ENCODE data around the gene RAF1. TPM values are rescaled to one million over a fixed set of nuclear protein-coding genes. Genes with fewer than 3 reads are reported as not detected.
"Not testable (repeated sequence)": the region's sequence is repeated elsewhere in the genome, so short reads cannot be mapped to it uniquely, and the experiment has no call there.

The RAF1 gene
- total RNA-seq, 1 donor from 2014 or later: 103 TPM

DNA sequence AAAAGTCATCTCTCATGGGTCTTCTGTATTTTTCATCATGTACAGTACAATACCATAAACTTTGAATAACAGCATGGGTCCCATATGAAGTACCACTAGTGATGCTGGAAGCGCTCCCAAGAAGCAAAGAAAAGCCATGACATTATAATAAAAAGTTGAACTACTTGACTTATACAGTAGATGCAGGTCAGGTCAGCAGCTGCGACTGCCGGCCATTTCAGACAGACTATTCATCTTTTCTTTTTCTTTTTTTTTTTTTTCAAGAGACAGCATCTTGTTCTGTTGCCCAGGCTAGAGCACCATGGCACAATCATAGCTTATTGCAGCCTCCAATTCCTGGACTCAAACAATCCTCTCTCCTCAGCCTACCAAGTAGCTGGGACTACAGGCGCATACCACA lies 10.2 kb downstream of the RAF1 start:
- intact Hi-C loops (cut with micrococcal nuclease): no loop called here
- Mint-ChIP-seq H3K4me3 (no peak overlapping the region), H3K27me3 (no peaks in the 10 kb centered on the region), H3K36me3 (ENCODE audit: low read depth) (peaks cover 16% of the 10 kb centered on the region), H3K27ac (no peak overlapping the region), H3K9me3 (no peaks in the 10 kb centered on the region), H3K4me1 (peaks cover 54% of the 10 kb centered on the region)
- DNase-seq (no peak), ATAC-seq (ENCODE audit: low read depth) (no peak)
- ChIA-PET POLR2A (interaction anchor here (1.9 kb wide), 1 partner anchor 10 kb away, joined by 5 read pairs; the partner anchor contains the start of gene RAF1), CTCF (no interaction called here)
- no peak for TF ChIP-seq CTCF (IDR thresholded peaks at IDR 0.05)

- no peaks in the 10 kb centered on the region for H3K9me3 Mint-ChIP-seq
- H3K4me1 Mint-ChIP-seq: peaks cover 62% of the 10 kb centered on the region
- intact Hi-C loops (cut with micrococcal nuclease): no loop called here
- ChIA-PET CTCF (no interaction called here), POLR2A (interaction anchor here (0.6 kb wide), 1 partner anchor 192 kb away, joined by 4 read pairs; no protein-coding TSS in a partner anchor)
- H3K36me3 Mint-ChIP-seq (ENCODE audit: low read depth): peaks cover 6% of the 10 kb centered on the region
- DNase-seq (no peak), ATAC-seq (ENCODE audit: low read depth) (no peak)
- no peak overlapping the region for H3K27ac Mint-ChIP-seq
- no peaks in the 10 kb centered on the region for H3K27me3 Mint-ChIP-seq
- no peak overlapping the region for H3K4me3 Mint-ChIP-seq
- no peak for TF ChIP-seq CTCF (IDR thresholded peaks at IDR 0.05)
Observed at GRCh38 chr3:12648384-12648959, 15.4 kb downstream of the RAF1 start.

DNA sequence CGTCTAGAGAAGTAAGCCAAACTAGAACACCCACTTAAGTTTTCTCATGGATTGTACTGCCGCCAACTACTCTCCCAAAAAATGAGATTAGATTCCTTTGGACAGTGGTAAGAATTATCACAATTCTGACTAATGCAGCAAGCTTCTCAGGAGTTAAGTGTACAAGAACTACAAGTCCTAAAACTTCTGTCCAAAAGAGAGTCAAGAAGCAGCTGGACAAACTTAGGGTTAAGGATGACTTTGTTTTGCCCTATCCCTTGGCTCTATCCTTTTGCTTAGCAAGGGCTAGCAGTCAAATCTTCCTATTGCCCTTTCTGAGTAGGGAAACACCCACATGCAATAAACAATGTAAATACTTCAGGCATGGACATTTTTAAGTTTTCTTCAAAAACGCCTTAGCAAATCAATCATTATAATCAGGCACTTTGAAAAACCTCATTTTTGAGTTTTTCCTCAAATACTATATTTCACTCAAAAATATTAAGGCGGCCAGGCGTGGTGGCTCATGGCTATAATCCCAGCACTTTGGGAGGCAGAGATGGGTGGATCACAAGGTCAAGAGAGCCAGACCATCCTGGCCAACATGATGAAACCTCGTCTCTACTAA lies 19.5 kb downstream of the RAF1 start:
- intact Hi-C loops (cut with micrococcal nuclease): no loop called here
- Mint-ChIP-seq H3K4me1 (peaks cover 60% of the 10 kb centered on the region), H3K4me3 (no peak overlapping the region), H3K9me3 (no peaks in the 10 kb centered on the region), H3K36me3 (ENCODE audit: low read depth) (peaks cover 4% of the 10 kb centered on the region), H3K27ac (no peak overlapping the region), H3K27me3 (no peaks in the 10 kb centered on the region)
- DNase-seq (no peak), ATAC-seq (ENCODE audit: low read depth) (no peak)
- TF ChIP-seq CTCF (IDR thresholded peaks at IDR 0.05): no peak
- POLR2A ChIA-PET: no interaction called here
- CTCF ChIA-PET: no interaction called here

DNA sequence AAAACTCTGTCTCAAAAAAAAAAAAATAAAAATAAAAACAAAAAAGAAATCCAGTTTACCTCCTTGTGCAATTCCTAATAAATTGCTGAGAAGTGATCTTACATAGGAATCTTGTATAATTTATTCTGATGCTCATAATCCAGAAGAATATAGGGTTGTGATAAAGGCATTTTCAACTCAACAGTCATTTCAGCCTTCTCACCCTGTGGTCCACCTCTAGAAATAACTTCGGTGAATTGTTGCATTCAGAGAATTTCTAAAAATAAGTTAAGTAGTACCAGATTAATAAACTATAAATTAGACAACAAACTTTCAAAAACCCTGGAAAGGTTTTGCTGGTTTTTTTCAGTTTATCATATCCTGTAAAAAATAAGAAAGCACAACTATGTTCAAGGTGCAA lies 20.2 kb downstream of the RAF1 start:
- peaks cover 60% of the 10 kb centered on the region for H3K4me1 Mint-ChIP-seq
- no peaks in the 10 kb centered on the region for H3K9me3 Mint-ChIP-seq
- H3K27ac Mint-ChIP-seq: no peak overlapping the region

DNA sequence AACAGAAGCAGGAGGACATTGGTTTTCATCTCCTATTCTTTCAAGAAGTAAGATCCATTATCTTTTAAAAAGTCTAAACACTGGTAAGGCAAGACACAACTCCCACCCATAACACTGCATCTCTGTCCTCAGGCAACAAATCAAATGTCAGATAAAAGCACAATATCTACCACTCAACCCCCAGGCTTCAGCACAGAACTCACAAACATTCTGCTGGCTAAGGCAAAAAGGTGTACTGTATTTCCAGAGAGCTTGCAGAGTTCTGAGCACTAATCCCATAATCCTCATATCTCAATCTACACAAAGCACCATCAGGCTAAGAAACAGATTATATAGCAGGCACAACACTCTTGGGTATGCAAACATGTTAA lies 20.9 kb downstream of the RAF1 start:
- DNase-seq (no peak), ATAC-seq (ENCODE audit: low read depth) (no peak)
- TF ChIP-seq CTCF (IDR thresholded peaks at IDR 0.05): no peak
- Mint-ChIP-seq H3K4me3 (no peak overlapping the region), H3K36me3 (ENCODE audit: low read depth) (peaks cover 6% of the 10 kb centered on the region), H3K9me3 (no peaks in the 10 kb centered on the region), H3K27ac (no peak overlapping the region), H3K4me1 (peaks cover 56% of the 10 kb centered on the region), H3K27me3 (no peaks in the 10 kb centered on the region)
- ChIA-PET CTCF (no interaction called here), POLR2A (interaction anchor here (0.6 kb wide), 1 partner anchor 19 kb away, joined by 3 read pairs; no protein-coding TSS in a partner anchor)
- intact Hi-C loops (cut with micrococcal nuclease): no loop called here

More for the DNA sequence above, 20.2 kb downstream of the RAF1 start:
- intact Hi-C loops (cut with micrococcal nuclease): no loop called here
- no peak overlapping the region for H3K4me3 Mint-ChIP-seq
- no peaks in the 10 kb centered on the region for H3K27me3 Mint-ChIP-seq
- DNase-seq (no peak), ATAC-seq (ENCODE audit: low read depth) (no peak)
- ChIA-PET POLR2A (no interaction called here), CTCF (no interaction called here)
- no peak for TF ChIP-seq CTCF (IDR thresholded peaks at IDR 0.05)
- peaks cover 4% of the 10 kb centered on the region for H3K36me3 Mint-ChIP-seq (ENCODE audit: low read depth)

DNA sequence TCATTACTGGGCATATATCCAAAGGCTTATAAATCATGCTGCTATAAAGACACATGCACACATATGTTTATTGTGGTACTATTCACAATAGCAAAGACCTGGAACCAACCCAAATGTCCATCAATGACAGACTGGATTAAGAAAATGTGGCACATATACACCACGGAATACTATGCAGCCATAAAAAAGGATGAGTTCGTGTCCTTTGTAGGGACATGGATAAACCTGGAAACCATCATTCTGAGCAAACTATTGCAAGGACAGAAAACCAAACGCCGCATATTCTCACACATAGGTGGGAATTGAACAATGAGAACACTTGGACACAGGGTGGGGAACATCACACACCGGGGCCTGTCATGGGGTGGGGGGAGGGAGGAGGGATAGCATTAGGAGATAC lies 23.1 kb downstream of the RAF1 start:
- H3K9me3 Mint-ChIP-seq; H3K4me3 Mint-ChIP-seq; H3K27ac Mint-ChIP-seq; ATAC-seq (ENCODE audit: low read depth); CTCF ChIA-PET; POLR2A ChIA-PET; H3K27me3 Mint-ChIP-seq; DNase-seq; intact Hi-C loops (cut with micrococcal nuclease): not testable (repeated sequence)
- Mint-ChIP-seq H3K36me3 (ENCODE audit: low read depth) (peaks cover 18% of the 10 kb centered on the region), H3K4me1 (peaks cover 50% of the 10 kb centered on the region)
